Panc1 (cell line): Measurements from ENCODE around the gene ABL1.

Experiments used
- CTCF ChIP-seq: fragments of 450-650 bp; IDR thresholded peaks from 2 replicates; pipeline ENCODE4 v1.5.1; 2017; ENCODE audit warnings: mild to moderate bottlenecking
- POLR2AphosphoS5 ChIP-seq: IDR thresholded peaks from 2 replicates; pipeline ENCODE4 v1.6.1; 2012; ENCODE audit warnings: mild to moderate bottlenecking, low read depth, low read length, moderate library complexity
- REST ChIP-seq, 2 experiments: IDR thresholded peaks; 2 replicates each; pipeline ENCODE4 v1.6.1; 2011 to 2012; ENCODE audit warnings: low read depth in 2 of 2, control low read depth in 1 of 2, low read length in 1 of 2, mild to moderate bottlenecking in 1 of 2, moderate library complexity in 1 of 2; ENCODE audit not compliant: insufficient read depth in 1 of 2
- SIN3A ChIP-seq: IDR thresholded peaks from 2 replicates; pipeline ENCODE4 v1.6.1; 2012; ENCODE audit warnings: low read depth, mild to moderate bottlenecking, low read length, moderate library complexity, borderline replicate concordance; ENCODE audit not compliant: insufficient read depth

GRCh38 chr9:130915096-130915447 lies 80.0 kb downstream of the ABL1 start:
- no peak for TF ChIP-seq CTCF
- no peak for TF ChIP-seq REST (IDR thresholded peaks at IDR 0.05; ENCODE audit: insufficient read depth in 1 of 2, low read depth in 2 of 2, low read length in 1 of 2)
- no peak for TF ChIP-seq SIN3A
- TF ChIP-seq POLR2AphosphoS5: no peak
